ENCODE data around the gene SNX13. TPM values are rescaled to one million over a fixed set of nuclear protein-coding genes. Genes with fewer than 3 reads are reported as not detected.

Gene SNX13
- total and polyA plus RNA-seq, 2 experiments from 2014 or later: 7.5 to 42.7 TPM

DNA sequence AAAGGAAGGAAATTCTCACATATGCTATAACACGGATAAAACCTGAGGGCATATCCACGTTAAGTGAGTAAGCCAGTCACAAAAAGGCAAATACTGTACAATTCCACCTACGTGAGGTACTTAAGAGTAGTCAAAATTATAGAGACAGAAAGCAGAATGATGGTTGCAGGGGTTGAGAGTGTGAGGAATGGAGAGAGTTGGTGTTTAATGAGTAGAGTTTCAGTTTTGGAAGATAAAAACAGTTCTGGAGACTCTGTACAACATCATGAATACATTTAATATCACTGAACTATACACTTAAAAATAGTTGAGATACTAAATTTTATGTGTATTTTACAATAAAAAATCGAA lies 95.1 kb downstream of the SNX13 start:
- Mint-ChIP-seq H3K4me1 (peaks cover 5% of the 10 kb centered on the region), H3K36me3 (ENCODE audit: low read depth) (peaks cover 9% of the 10 kb centered on the region; the same call in 2 of the 3 replicates)
- H2AFZ ChIP-seq: no peak overlapping the region

More for the DNA sequence above, 95.1 kb downstream of the SNX13 start:
- DNase-seq (ENCODE audit: low spot score) (no peak), ATAC-seq (no peak)
- no peaks in the 10 kb centered on the region for H3K36me3 ChIP-seq (ENCODE audit: insufficient read depth)
- no peak overlapping the region for H3K27ac ChIP-seq (ENCODE audit: low read depth)
- H3K79me2 ChIP-seq (replicated peaks; ENCODE audit: insufficient read depth): no peaks in the 10 kb centered on the region
- Mint-ChIP-seq H3K4me3 (no peak overlapping the region), H3K27me3 (ENCODE audit: insufficient read depth, low read depth, poor library complexity) (no peaks in the 10 kb centered on the region), H3K27ac (no peak overlapping the region), H3K9me3 (no peaks in the 10 kb centered on the region; the same call in 2 of the 3 replicates)
- no peak overlapping the region for H3K4me3 ChIP-seq
- H3K4me1 ChIP-seq (ENCODE audit: insufficient read depth): peaks cover 11% of the 10 kb centered on the region
- no peaks in the 10 kb centered on the region for H3K27me3 ChIP-seq (ENCODE audit: insufficient read depth)
- H3K9me2 ChIP-seq (ENCODE audit: insufficient read depth): no peaks in the 10 kb centered on the region
- H4K20me1 ChIP-seq (replicated peaks; ENCODE audit: insufficient read depth): no peaks in the 10 kb centered on the region
- no peaks in the 10 kb centered on the region for H3F3A ChIP-seq (replicated peaks; ENCODE audit: low read depth)
- TF ChIP-seq, protein P1, sequence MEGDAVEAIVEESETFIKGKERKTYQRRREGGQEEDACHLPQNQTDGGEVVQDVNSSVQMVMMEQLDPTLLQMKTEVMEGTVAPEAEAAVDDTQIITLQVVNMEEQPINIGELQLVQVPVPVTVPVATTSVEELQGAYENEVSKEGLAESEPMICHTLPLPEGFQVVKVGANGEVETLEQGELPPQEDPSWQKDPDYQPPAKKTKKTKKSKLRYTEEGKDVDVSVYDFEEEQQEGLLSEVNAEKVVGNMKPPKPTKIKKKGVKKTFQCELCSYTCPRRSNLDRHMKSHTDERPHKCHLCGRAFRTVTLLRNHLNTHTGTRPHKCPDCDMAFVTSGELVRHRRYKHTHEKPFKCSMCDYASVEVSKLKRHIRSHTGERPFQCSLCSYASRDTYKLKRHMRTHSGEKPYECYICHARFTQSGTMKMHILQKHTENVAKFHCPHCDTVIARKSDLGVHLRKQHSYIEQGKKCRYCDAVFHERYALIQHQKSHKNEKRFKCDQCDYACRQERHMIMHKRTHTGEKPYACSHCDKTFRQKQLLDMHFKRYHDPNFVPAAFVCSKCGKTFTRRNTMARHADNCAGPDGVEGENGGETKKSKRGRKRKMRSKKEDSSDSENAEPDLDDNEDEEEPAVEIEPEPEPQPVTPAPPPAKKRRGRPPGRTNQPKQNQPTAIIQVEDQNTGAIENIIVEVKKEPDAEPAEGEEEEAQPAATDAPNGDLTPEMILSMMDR (conservative IDR thresholded peaks at IDR 0.05; ENCODE audit: low read depth in 2 of 2): no peak
- no peak for TF ChIP-seq POLR2AphosphoS5 (IDR thresholded peaks at IDR 0.05; ENCODE audit: low read depth)
- no peak for TF ChIP-seq STAT1 (IDR thresholded peaks at IDR 0.05; ENCODE audit: unreplicated experiment)
- TF ChIP-seq EZH2phosphoT487 (IDR thresholded peaks at IDR 0.05; ENCODE audit: unreplicated experiment): no peak
- TF ChIP-seq EZH2 (IDR thresholded peaks at IDR 0.05; ENCODE audit: low read depth, unreplicated experiment): no peak
- TF ChIP-seq, protein P2, sequence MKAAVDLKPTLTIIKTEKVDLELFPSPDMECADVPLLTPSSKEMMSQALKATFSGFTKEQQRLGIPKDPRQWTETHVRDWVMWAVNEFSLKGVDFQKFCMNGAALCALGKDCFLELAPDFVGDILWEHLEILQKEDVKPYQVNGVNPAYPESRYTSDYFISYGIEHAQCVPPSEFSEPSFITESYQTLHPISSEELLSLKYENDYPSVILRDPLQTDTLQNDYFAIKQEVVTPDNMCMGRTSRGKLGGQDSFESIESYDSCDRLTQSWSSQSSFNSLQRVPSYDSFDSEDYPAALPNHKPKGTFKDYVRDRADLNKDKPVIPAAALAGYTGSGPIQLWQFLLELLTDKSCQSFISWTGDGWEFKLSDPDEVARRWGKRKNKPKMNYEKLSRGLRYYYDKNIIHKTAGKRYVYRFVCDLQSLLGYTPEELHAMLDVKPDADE (IDR thresholded peaks at IDR 0.05): no peak
- no peak for TF ChIP-seq JUNB (IDR thresholded peaks at IDR 0.05; ENCODE audit: unreplicated experiment)
- TF ChIP-seq NANOG (IDR thresholded peaks at IDR 0.05; ENCODE audit: borderline replicate concordance): no peak
- TF ChIP-seq, protein P3, sequence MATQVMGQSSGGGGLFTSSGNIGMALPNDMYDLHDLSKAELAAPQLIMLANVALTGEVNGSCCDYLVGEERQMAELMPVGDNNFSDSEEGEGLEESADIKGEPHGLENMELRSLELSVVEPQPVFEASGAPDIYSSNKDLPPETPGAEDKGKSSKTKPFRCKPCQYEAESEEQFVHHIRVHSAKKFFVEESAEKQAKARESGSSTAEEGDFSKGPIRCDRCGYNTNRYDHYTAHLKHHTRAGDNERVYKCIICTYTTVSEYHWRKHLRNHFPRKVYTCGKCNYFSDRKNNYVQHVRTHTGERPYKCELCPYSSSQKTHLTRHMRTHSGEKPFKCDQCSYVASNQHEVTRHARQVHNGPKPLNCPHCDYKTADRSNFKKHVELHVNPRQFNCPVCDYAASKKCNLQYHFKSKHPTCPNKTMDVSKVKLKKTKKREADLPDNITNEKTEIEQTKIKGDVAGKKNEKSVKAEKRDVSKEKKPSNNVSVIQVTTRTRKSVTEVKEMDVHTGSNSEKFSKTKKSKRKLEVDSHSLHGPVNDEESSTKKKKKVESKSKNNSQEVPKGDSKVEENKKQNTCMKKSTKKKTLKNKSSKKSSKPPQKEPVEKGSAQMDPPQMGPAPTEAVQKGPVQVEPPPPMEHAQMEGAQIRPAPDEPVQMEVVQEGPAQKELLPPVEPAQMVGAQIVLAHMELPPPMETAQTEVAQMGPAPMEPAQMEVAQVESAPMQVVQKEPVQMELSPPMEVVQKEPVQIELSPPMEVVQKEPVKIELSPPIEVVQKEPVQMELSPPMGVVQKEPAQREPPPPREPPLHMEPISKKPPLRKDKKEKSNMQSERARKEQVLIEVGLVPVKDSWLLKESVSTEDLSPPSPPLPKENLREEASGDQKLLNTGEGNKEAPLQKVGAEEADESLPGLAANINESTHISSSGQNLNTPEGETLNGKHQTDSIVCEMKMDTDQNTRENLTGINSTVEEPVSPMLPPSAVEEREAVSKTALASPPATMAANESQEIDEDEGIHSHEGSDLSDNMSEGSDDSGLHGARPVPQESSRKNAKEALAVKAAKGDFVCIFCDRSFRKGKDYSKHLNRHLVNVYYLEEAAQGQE (IDR thresholded peaks at IDR 0.05; ENCODE audit: unreplicated experiment): no peak
- TF ChIP-seq, protein P4, sequence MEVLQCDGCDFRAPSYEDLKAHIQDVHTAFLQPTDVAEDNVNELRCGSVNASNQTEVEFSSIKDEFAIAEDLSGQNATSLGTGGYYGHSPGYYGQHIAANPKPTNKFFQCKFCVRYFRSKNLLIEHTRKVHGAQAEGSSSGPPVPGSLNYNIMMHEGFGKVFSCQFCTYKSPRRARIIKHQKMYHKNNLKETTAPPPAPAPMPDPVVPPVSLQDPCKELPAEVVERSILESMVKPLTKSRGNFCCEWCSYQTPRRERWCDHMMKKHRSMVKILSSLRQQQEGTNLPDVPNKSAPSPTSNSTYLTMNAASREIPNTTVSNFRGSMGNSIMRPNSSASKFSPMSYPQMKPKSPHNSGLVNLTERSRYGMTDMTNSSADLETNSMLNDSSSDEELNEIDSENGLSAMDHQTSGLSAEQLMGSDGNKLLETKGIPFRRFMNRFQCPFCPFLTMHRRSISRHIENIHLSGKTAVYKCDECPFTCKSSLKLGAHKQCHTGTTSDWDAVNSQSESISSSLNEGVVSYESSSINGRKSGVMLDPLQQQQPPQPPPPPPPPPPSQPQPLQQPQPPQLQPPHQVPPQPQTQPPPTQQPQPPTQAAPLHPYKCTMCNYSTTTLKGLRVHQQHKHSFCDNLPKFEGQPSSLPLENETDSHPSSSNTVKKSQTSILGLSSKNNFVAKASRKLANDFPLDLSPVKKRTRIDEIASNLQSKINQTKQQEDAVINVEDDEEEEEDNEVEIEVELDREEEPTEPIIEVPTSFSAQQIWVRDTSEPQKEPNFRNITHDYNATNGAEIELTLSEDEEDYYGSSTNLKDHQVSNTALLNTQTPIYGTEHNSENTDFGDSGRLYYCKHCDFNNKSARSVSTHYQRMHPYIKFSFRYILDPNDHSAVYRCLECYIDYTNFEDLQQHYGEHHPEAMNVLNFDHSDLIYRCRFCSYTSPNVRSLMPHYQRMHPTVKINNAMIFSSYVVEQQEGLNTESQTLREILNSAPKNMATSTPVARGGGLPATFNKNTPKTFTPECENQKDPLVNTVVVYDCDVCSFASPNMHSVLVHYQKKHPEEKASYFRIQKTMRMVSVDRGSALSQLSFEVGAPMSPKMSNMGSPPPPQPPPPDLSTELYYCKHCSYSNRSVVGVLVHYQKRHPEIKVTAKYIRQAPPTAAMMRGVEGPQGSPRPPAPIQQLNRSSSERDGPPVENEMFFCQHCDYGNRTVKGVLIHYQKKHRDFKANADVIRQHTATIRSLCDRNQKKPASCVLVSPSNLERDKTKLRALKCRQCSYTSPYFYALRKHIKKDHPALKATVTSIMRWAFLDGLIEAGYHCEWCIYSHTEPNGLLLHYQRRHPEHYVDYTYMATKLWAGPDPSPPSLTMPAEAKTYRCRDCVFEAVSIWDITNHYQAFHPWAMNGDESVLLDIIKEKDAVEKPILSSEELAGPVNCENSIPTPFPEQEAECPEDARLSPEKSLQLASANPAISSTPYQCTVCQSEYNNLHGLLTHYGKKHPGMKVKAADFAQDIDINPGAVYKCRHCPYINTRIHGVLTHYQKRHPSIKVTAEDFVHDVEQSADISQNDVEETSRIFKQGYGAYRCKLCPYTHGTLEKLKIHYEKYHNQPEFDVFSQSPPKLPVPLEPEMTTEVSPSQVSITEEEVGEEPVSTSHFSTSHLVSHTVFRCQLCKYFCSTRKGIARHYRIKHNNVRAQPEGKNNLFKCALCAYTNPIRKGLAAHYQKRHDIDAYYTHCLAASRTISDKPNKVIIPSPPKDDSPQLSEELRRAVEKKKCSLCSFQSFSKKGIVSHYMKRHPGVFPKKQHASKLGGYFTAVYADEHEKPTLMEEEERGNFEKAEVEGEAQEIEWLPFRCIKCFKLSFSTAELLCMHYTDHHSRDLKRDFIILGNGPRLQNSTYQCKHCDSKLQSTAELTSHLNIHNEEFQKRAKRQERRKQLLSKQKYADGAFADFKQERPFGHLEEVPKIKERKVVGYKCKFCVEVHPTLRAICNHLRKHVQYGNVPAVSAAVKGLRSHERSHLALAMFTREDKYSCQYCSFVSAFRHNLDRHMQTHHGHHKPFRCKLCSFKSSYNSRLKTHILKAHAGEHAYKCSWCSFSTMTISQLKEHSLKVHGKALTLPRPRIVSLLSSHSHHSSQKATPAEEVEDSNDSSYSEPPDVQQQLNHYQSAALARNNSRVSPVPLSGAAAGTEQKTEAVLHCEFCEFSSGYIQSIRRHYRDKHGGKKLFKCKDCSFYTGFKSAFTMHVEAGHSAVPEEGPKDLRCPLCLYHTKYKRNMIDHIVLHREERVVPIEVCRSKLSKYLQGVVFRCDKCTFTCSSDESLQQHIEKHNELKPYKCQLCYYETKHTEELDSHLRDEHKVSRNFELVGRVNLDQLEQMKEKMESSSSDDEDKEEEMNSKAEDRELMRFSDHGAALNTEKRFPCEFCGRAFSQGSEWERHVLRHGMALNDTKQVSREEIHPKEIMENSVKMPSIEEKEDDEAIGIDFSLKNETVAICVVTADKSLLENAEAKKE (CRISPR knock-in tag; IDR thresholded peaks at IDR 0.05): no peak
- no peak for TF ChIP-seq ZNF114 (CRISPR knock-in tag; IDR thresholded peaks at IDR 0.05)
- no peak for TF ChIP-seq CREB1 (CRISPR knock-in tag; IDR thresholded peaks at IDR 0.05; ENCODE audit: low read depth)
- no peak overlapping the region for H3K4me2 ChIP-seq

Measured in GM23338 (cell line).